ENCODE data around the gene BRD4. TPM values are rescaled to one million over a fixed set of nuclear protein-coding genes. Genes with fewer than 3 reads are reported as not detected.

BRD4 gene
- total and polyA plus RNA-seq, 11 donors, result 31.1 to 78.9 (median 61.8) TPM

- intact Hi-C loops (cut with DNase I), result no loop called here
- TF ChIP-seq CTCF (IDR thresholded peaks at IDR 0.05) (no peak), POLR2A (IDR thresholded peaks at IDR 0.05) (no peak)
These were observed 116.0 kb downstream of the BRD4 start for GRCh38 chr19:15216363-15216762.

DNA sequence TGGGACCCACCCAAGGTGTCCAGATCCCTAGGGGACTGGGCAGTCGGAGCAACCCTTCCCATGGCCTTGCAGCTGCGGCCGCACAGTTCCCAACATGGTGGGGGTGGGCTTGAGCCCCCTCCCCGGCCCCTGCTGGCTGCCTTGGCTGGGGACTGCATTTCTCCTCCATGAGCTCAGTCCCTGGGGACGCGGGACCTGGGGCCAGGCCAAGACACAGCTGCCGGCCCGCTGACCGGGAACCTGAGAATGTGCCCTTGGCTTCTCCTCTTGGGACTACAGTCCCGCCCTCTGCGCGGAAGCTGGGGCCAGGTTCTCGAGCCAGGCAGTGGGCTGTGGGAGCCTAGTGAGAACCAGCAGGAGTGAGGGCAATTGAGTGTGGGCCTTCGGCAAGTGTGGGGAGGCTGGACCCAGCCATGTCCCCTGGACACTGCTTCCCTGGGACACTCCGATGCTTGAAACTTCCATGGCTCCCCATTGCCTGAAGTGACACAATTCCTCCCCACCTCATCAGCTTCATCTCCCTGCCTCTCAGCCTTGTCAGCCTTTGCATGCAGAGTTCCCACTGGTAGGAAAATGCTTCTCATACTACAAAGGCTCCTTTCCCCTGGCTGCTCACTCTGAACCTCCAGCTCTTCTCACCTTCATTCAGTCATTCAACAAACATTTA, 118.5 kb downstream of the BRD4 start:
- 21 to 36% (median 31%) methylated on average over 13 to 15 of the region's 15 CpGs for WGBS, 4 donors
- intact Hi-C loops (cut with DNase I), result loop anchor here in 2 of 10 donors (5.0 kb wide), 1 partner anchor 38 kb away; no protein-coding TSS in a partner anchor

More at GRCh38 chr19:15216363-15216762, 116.0 kb downstream of the BRD4 start:
- no peaks in the 10 kb centered on the region for H3K27me3 ChIP-seq
- ATAC-seq, result no peak
- peaks cover 0 to 23% (median 5%) of the 10 kb centered on the region in 12 donors for H3K4me1 ChIP-seq
- WGBS, 4 donors, result 86 to 92% (median 90%) methylated on average over 7 of the region's 7 CpGs
- no peak for DNase-seq
- no peaks in the 10 kb centered on the region for H3K9me3 ChIP-seq
- H3K4me3 ChIP-seq, result no peak overlapping the region
- no peak overlapping the region for H3K27ac ChIP-seq
- no peaks in the 10 kb centered on the region for H3K36me3 ChIP-seq

DNA sequence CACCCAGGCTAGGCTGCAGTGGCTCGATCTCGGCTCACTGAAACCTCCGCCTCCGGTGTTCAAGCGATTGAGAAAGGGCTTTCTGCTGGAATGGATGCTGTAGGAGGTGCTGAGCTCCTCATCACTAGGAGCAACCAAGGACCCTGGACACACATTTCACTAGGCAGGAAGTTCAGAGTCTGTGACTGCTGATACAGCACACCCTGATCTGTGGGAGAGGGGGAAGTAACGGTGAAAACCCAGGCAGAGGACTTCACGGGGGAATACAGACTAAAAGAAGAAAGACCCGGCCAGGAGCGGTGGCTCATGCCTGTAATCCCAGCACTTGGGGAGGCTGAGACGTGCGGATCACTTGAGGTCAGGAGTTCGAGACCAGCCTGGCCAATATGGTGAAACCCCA, 119.6 kb downstream of the BRD4 start:
- 90 to 95% (median 92%) methylated on average over 12 of the region's 12 CpGs for WGBS, 4 donors
- Histone ChIP-seq H3K4me1 (peaks cover 0 to 26% (median 6%) of the 10 kb centered on the region in 12 donors), H3K36me3 (no peaks in the 10 kb centered on the region), H3K27ac (peak overlapping the region in 9 of 12 donors; percentile 9 to 78 (median 28)), H3K27me3 (no peaks in the 10 kb centered on the region), H3K4me3 (no peak overlapping the region), H3K9me3 (no peaks in the 10 kb centered on the region)
- intact Hi-C loops (cut with DNase I), result loop anchor here in 2 of 10 donors (5.0 kb wide), 1 partner anchor 40 kb away; no protein-coding TSS in a partner anchor
- TF ChIP-seq POLR2A (IDR thresholded peaks at IDR 0.05) (no peak), CTCF (IDR thresholded peaks at IDR 0.05) (no peak)
- DNase-seq (no peak), ATAC-seq (no peak)

More for the DNA sequence above, 118.5 kb downstream of the BRD4 start:
- Histone ChIP-seq H3K4me1 (peaks cover 0 to 26% (median 6%) of the 10 kb centered on the region in 12 donors), H3K4me3 (no peak overlapping the region), H3K27me3 (no peaks in the 10 kb centered on the region), H3K36me3 (no peaks in the 10 kb centered on the region), H3K9me3 (no peaks in the 10 kb centered on the region), H3K27ac (peak overlapping the region in 10 of 12 donors; percentile 20 to 78 (median 56))
- ATAC-seq (peak; percentile 62 to 90 (median 80)), DNase-seq (peak; percentile 87 to 91 (median 88))
- TF ChIP-seq CTCF (IDR thresholded peaks at IDR 0.05), result no peak
- TF ChIP-seq POLR2A (IDR thresholded peaks at IDR 0.05), result no peak

DNA sequence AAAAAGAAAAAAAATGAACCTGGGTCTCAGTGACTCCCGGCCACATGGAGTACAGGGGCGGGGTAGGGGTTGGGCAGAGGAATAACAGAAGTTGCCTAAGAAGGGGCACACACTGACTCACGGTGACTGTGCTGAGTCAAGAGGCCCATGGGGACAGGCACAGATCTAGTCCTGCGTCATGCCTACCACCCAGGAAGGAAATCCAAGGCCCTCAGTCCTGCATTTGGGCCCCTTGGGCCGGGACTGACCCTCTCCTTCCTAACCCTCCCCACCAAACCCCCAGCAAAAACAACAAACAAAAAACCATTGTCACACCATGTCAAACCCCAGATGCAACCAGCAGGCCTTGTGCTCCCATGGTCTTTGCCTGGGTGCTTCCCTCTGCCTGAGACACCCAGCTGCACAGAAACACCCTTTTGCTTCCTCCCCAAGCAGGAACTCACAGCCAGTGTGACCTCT, 122.0 kb downstream of the BRD4 start:
- peak in 4 of 5 donors; percentile 48 to 77 (median 70) for DNase-seq
- peaks cover 0 to 6% (median 0%) of the 10 kb centered on the region in 9 donors for H3K27me3 ChIP-seq
- intact Hi-C loops (cut with DNase I), result loop anchor here in 2 of 10 donors (5.0 kb wide), 1 partner anchor 42 kb away; no protein-coding TSS in a partner anchor
- no peaks in the 10 kb centered on the region for H3K36me3 ChIP-seq
- peaks cover 0 to 25% (median 6%) of the 10 kb centered on the region in 12 donors for H3K4me1 ChIP-seq
- TF ChIP-seq POLR2A (IDR thresholded peaks at IDR 0.05) (no peak), CTCF (IDR thresholded peaks at IDR 0.05) (no peak)
- WGBS, 4 donors, result 66 to 79% (median 68%) methylated on average over 5 of the region's 5 CpGs
- H3K9me3 ChIP-seq, result peaks cover 0 to 5% (median 0%) of the 10 kb centered on the region in 12 donors
- ATAC-seq, result peak; percentile 40 to 92 (median 78)
- no peak overlapping the region for H3K4me3 ChIP-seq
- peak overlapping the region in 9 of 12 donors; percentile 28 to 78 (median 50) for H3K27ac ChIP-seq
